ENCODE measurements around the gene PRPF38B. TPM values are rescaled to one million over a fixed set of nuclear protein-coding genes. Genes with fewer than 3 reads are reported as not detected.
"Not testable (repeated sequence)": the region's sequence is repeated elsewhere in the genome, so short reads cannot be mapped to it uniquely, and the experiment has no call there.

The PRPF38B gene
- total RNA-seq, 2 donors from 2014 or later, result 64.5 to 69.4 TPM

GRCh38 chr1:108668777-108669176 is 23.3 kb upstream of the PRPF38B start:
- Mint-ChIP-seq H3K36me3 (no peaks in the 10 kb centered on the region), H3K9me3 (peaks cover 0 to 4% of the 10 kb centered on the region in 2 donors), H3K27ac (peak overlapping the region in 1 of 2 donors; percentile 27)
- no peak for ATAC-seq
- DNase-seq (ENCODE audit: low spot score in 2 of 2), result no peak

- ATAC-seq, result peak; percentile 34 to 51
- Mint-ChIP-seq H3K36me3 (no peaks in the 10 kb centered on the region), H3K27ac (peak overlapping the region; percentile 62 to 70), H3K9me3 (peaks cover 0 to 4% of the 10 kb centered on the region in 2 donors)
- DNase-seq (ENCODE audit: low spot score in 2 of 2), result no peak
These were observed 22.4 kb upstream of the PRPF38B start for GRCh38 chr1:108669679-108670078.

GRCh38 chr1:108670131-108670773 is 21.9 kb upstream of the PRPF38B start:
- H3K36me3 Mint-ChIP-seq, result no peaks in the 10 kb centered on the region
- peaks cover 0 to 4% of the 10 kb centered on the region in 2 donors for H3K9me3 Mint-ChIP-seq
- DNase-seq (ENCODE audit: low spot score in 2 of 2) (no peak), ATAC-seq (peak; percentile 5 to 16)
- peak overlapping the region; percentile 62 to 70 for H3K27ac Mint-ChIP-seq

- Mint-ChIP-seq H3K27ac (no peak overlapping the region), H3K9me3 (peaks cover 0 to 4% of the 10 kb centered on the region in 2 donors), H3K36me3 (no peaks in the 10 kb centered on the region)
- ATAC-seq (no peak), DNase-seq (ENCODE audit: low spot score in 2 of 2) (no peak)
These were observed 21.0 kb upstream of the PRPF38B start for GRCh38 chr1:108671143-108671542.

- no peak for ATAC-seq
- H3K9me3 Mint-ChIP-seq, result no peaks in the 10 kb centered on the region
- DNase-seq (ENCODE audit: low spot score in 2 of 2), result no peak
- no peaks in the 10 kb centered on the region for H3K36me3 Mint-ChIP-seq
- H3K27ac Mint-ChIP-seq, result no peak overlapping the region
These were observed 13.4 kb upstream of the PRPF38B start for GRCh38 chr1:108678706-108679105.

- Mint-ChIP-seq H3K9me3 (no peaks in the 10 kb centered on the region), H3K27ac (peak overlapping the region in 1 of 2 donors; percentile 76), H3K36me3 (no peaks in the 10 kb centered on the region)
- DNase-seq (ENCODE audit: low spot score in 2 of 2) (no peak), ATAC-seq (peak in 1 of 2 donors; percentile 57)
These were observed 12.4 kb upstream of the PRPF38B start for GRCh38 chr1:108679586-108680213.

- H3K27ac Mint-ChIP-seq, result not testable (repeated sequence)
These were observed 10.4 kb upstream of the PRPF38B start for GRCh38 chr1:108681701-108682100.

GRCh38 chr1:108685529-108685928 is 6.6 kb upstream of the PRPF38B start:
- Mint-ChIP-seq H3K36me3 (no peaks in the 10 kb centered on the region), H3K9me3 (no peaks in the 10 kb centered on the region), H3K27ac (no peak overlapping the region)
- no peak for ATAC-seq
- DNase-seq (ENCODE audit: low spot score in 2 of 2), result no peak

More at GRCh38 chr1:108681701-108682100, 10.4 kb upstream of the PRPF38B start:
- not testable (repeated sequence) for H3K36me3 Mint-ChIP-seq; DNase-seq (ENCODE audit: low spot score in 2 of 2); ATAC-seq; H3K9me3 Mint-ChIP-seq

- H3K36me3 Mint-ChIP-seq, result peaks cover 5 to 6% of the 10 kb centered on the region in 2 donors
- no peaks in the 10 kb centered on the region for H3K9me3 Mint-ChIP-seq
- H3K27ac Mint-ChIP-seq, result no peak overlapping the region
- ATAC-seq (no peak), DNase-seq (ENCODE audit: low spot score in 2 of 2) (no peak)
These were observed 5.3 kb upstream of the PRPF38B start for GRCh38 chr1:108686614-108687313.

GRCh38 chr1:108691128-108691941 is 775 bp upstream of the PRPF38B start:
- Mint-ChIP-seq H3K9me3 (no peaks in the 10 kb centered on the region), H3K36me3 (peaks cover 36 to 41% of the 10 kb centered on the region in 2 donors), H3K27ac (peak overlapping the region; percentile 99 to 100)
- ATAC-seq (peak; percentile 0), DNase-seq (ENCODE audit: low spot score in 2 of 2) (no peak)

- DNase-seq (ENCODE audit: low spot score in 2 of 2), result peak; percentile 55 to 66
- Mint-ChIP-seq H3K36me3 (peaks cover 41 to 56% of the 10 kb centered on the region in 2 donors), H3K27ac (peak overlapping the region; percentile 99 to 100), H3K9me3 (no peaks in the 10 kb centered on the region)
- ATAC-seq, result peak; percentile 71 to 75
These were observed 880 bp downstream of the PRPF38B start for GRCh38 chr1:108692724-108693655.

- ATAC-seq (no peak), DNase-seq (ENCODE audit: low spot score in 2 of 2) (no peak)
- H3K27ac Mint-ChIP-seq, result peak overlapping the region; percentile 9 to 55
- H3K36me3 Mint-ChIP-seq, result peaks cover 57 to 82% of the 10 kb centered on the region in 2 donors
- H3K9me3 Mint-ChIP-seq, result no peaks in the 10 kb centered on the region
These were observed 3.4 kb downstream of the PRPF38B start for GRCh38 chr1:108695535-108695934.

- peaks cover 28 to 50% of the 10 kb centered on the region in 2 donors for H3K36me3 Mint-ChIP-seq
- ATAC-seq, result no peak
- DNase-seq (ENCODE audit: low spot score in 2 of 2), result no peak
- no peaks in the 10 kb centered on the region for H3K9me3 Mint-ChIP-seq
- H3K27ac Mint-ChIP-seq, result peak overlapping the region; percentile 3 to 45
These were observed 7.5 kb downstream of the PRPF38B start for GRCh38 chr1:108699375-108700332.

GRCh38 chr1:108701176-108701849 is 9.2 kb downstream of the PRPF38B start:
- DNase-seq (ENCODE audit: low spot score in 2 of 2) (no peak), ATAC-seq (no peak)
- Mint-ChIP-seq H3K9me3 (no peaks in the 10 kb centered on the region), H3K36me3 (peaks cover 21 to 41% of the 10 kb centered on the region in 2 donors), H3K27ac (no peak overlapping the region)
